ENCODE data around the gene GPC6. TPM values are rescaled to one million over a fixed set of nuclear protein-coding genes. Genes with fewer than 3 reads are reported as not detected.

Gene GPC6
- total and polyA plus RNA-seq, 5 donors from 2014 or later = not detected

GRCh38 chr13:94163535-94163934, 936.9 kb downstream of the GPC6 start:
- H3K36me3 ChIP-seq (ENCODE audit: control insufficient read depth, insufficient read depth, low read length) = no peaks in the 10 kb centered on the region
- Mint-ChIP-seq H3K9me3 (peaks cover 0 to 2% (median 0%) of the 10 kb centered on the region in 7 donors), H3K36me3 (no peaks in the 10 kb centered on the region), H3K4me3 (no peak overlapping the region), H3K27me3 (no peaks in the 10 kb centered on the region), H3K27ac (no peak overlapping the region), H3K4me1 (peaks cover 0 to 3% (median 0%) of the 10 kb centered on the region in 4 donors)
- H3K4me3 ChIP-seq (ENCODE audit: low read depth, low read length) = no peak overlapping the region
- H3K27ac ChIP-seq (ENCODE audit: insufficient read depth, low read length, poor library complexity, severe bottlenecking) = no peak overlapping the region
- H3K4me1 ChIP-seq (ENCODE audit: control insufficient read depth, insufficient read depth, low read length, poor library complexity, severe bottlenecking) = no peaks in the 10 kb centered on the region
- DNase-seq (no peak), ATAC-seq (ENCODE audit: low read depth in 2 of 2) (no peak)
- no peaks in the 10 kb centered on the region for H3K27me3 ChIP-seq (ENCODE audit: control insufficient read depth, insufficient read depth, low read length)
- no peaks in the 10 kb centered on the region for H3K9me3 ChIP-seq (ENCODE audit: control insufficient read depth in 2 of 2, low read length in 2 of 2)

- Histone ChIP-seq H3K27ac (ENCODE audit: insufficient read depth, low read length, poor library complexity, severe bottlenecking) (no peak overlapping the region), H3K9me3 (ENCODE audit: control insufficient read depth in 2 of 2, low read length in 2 of 2) (no peaks in the 10 kb centered on the region), H3K4me1 (ENCODE audit: control insufficient read depth, insufficient read depth, low read length, poor library complexity, severe bottlenecking) (no peaks in the 10 kb centered on the region), H3K4me3 (ENCODE audit: low read depth, low read length) (no peak overlapping the region), H3K27me3 (ENCODE audit: control insufficient read depth, insufficient read depth, low read length) (no peaks in the 10 kb centered on the region), H3K36me3 (ENCODE audit: control insufficient read depth, insufficient read depth, low read length) (no peaks in the 10 kb centered on the region)
- Mint-ChIP-seq H3K9me3 (peaks cover 0 to 4% (median 0%) of the 10 kb centered on the region in 7 donors), H3K27me3 (no peaks in the 10 kb centered on the region), H3K36me3 (no peaks in the 10 kb centered on the region), H3K4me1 (peaks cover 0 to 3% (median 0%) of the 10 kb centered on the region in 4 donors), H3K4me3 (no peak overlapping the region), H3K27ac (no peak overlapping the region)
- DNase-seq (no peak), ATAC-seq (ENCODE audit: low read depth in 2 of 2) (no peak)
These were observed 942.3 kb downstream of the GPC6 start for GRCh38 chr13:94168783-94169453.

DNA sequence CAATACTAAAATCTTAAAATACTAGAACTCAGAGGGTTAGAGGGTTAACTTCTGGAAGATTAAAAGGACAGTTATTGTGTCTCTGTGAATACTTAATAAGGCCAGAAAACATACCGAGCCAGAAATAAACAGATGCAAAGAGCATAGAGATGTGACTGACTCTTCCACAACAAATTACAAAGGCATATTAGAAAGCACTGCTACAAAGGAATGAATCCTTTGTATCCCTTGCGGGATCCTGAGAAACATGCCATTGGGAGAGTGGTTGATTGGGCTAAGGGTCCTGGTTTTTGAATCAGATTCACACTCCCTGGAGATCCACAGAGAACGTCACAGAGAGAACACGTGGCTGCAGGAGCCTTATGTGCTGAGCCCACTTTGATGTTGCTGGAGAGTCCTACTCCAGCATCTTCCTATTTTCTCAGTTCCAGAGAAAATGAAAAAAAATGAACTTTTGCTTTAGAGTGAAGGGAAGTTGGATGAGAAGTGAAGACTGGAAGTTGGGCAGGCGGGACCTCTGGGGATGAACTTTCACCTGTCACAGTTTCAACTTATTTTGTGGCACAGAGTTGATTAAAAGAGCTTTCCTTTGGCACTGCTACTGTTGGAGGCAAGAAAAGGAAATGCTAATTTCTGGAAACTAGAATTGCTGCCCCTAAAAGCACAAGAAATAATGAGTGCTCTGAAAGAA, 943.0 kb downstream of the GPC6 start:
- H3K27ac ChIP-seq (ENCODE audit: insufficient read depth, low read length, poor library complexity, severe bottlenecking) = no peak overlapping the region
- H3K4me3 ChIP-seq (ENCODE audit: low read depth, low read length) = no peak overlapping the region
- no peaks in the 10 kb centered on the region for H3K36me3 ChIP-seq (ENCODE audit: control insufficient read depth, insufficient read depth, low read length)
- Mint-ChIP-seq H3K4me3 (no peak overlapping the region), H3K4me1 (peaks cover 0 to 3% (median 0%) of the 10 kb centered on the region in 4 donors), H3K27ac (peak overlapping the region in 1 of 3 donors; percentile 44), H3K27me3 (no peaks in the 10 kb centered on the region), H3K9me3 (peaks cover 0 to 4% (median 0%) of the 10 kb centered on the region in 7 donors), H3K36me3 (no peaks in the 10 kb centered on the region)
- no peak for ATAC-seq (ENCODE audit: low read depth in 2 of 2)
- H3K27me3 ChIP-seq (ENCODE audit: control insufficient read depth, insufficient read depth, low read length) = no peaks in the 10 kb centered on the region
- DNase-seq = no peak
- H3K9me3 ChIP-seq (ENCODE audit: control insufficient read depth in 2 of 2, low read length in 2 of 2) = no peaks in the 10 kb centered on the region
- H3K4me1 ChIP-seq (ENCODE audit: control insufficient read depth, insufficient read depth, low read length, poor library complexity, severe bottlenecking) = no peaks in the 10 kb centered on the region

GRCh38 chr13:94170145-94170571, 943.6 kb downstream of the GPC6 start:
- H3K27me3 ChIP-seq (ENCODE audit: control insufficient read depth, insufficient read depth, low read length) = no peaks in the 10 kb centered on the region
- Mint-ChIP-seq H3K4me3 (no peak overlapping the region), H3K27me3 (no peaks in the 10 kb centered on the region), H3K36me3 (no peaks in the 10 kb centered on the region), H3K27ac (no peak overlapping the region), H3K4me1 (peaks cover 0 to 3% (median 0%) of the 10 kb centered on the region in 4 donors), H3K9me3 (peaks cover 0 to 4% (median 0%) of the 10 kb centered on the region in 7 donors)
- H3K27ac ChIP-seq (ENCODE audit: insufficient read depth, low read length, poor library complexity, severe bottlenecking) = no peak overlapping the region
- H3K4me3 ChIP-seq (ENCODE audit: low read depth, low read length) = no peak overlapping the region
- DNase-seq = no peak
- no peaks in the 10 kb centered on the region for H3K9me3 ChIP-seq (ENCODE audit: control insufficient read depth in 2 of 2, low read length in 2 of 2)
- ATAC-seq (ENCODE audit: low read depth in 2 of 2) = no peak
- H3K4me1 ChIP-seq (ENCODE audit: control insufficient read depth, insufficient read depth, low read length, poor library complexity, severe bottlenecking) = no peaks in the 10 kb centered on the region
- H3K36me3 ChIP-seq (ENCODE audit: control insufficient read depth, insufficient read depth, low read length) = no peaks in the 10 kb centered on the region

DNA sequence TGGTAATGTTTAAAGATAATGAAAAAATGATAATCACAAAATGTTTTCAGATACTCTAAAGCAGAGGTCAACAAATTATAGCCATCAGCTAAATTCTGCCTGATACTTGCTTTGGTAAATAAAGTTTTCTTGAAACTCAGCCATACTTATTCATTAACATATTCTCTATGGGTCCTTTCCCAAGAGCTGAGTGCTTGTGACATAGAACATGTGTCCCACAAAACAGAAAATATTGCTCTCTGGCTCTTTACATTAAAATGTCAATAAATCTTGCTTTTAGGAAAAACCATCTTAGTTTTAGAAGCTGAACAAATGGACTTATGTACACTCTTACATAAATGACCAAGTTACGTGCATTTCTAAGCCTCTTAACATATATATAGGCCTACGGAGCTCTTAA, 945.8 kb downstream of the GPC6 start:
- H3K9me3 ChIP-seq (ENCODE audit: control insufficient read depth in 2 of 2, low read length in 2 of 2) = no peaks in the 10 kb centered on the region
- Mint-ChIP-seq H3K36me3 (no peaks in the 10 kb centered on the region), H3K27ac (no peak overlapping the region), H3K4me3 (no peak overlapping the region), H3K27me3 (no peaks in the 10 kb centered on the region), H3K9me3 (peaks cover 0 to 4% (median 0%) of the 10 kb centered on the region in 7 donors), H3K4me1 (peaks cover 0 to 2% (median 0%) of the 10 kb centered on the region in 4 donors)
- ATAC-seq (ENCODE audit: low read depth in 2 of 2) (no peak), DNase-seq (no peak)
- H3K27me3 ChIP-seq (ENCODE audit: control insufficient read depth, insufficient read depth, low read length) = no peaks in the 10 kb centered on the region
- H3K4me1 ChIP-seq (ENCODE audit: control insufficient read depth, insufficient read depth, low read length, poor library complexity, severe bottlenecking) = no peaks in the 10 kb centered on the region
- no peak overlapping the region for H3K4me3 ChIP-seq (ENCODE audit: low read depth, low read length)
- no peak overlapping the region for H3K27ac ChIP-seq (ENCODE audit: insufficient read depth, low read length, poor library complexity, severe bottlenecking)
- no peaks in the 10 kb centered on the region for H3K36me3 ChIP-seq (ENCODE audit: control insufficient read depth, insufficient read depth, low read length)

- Mint-ChIP-seq H3K27ac (no peak overlapping the region), H3K27me3 (no peaks in the 10 kb centered on the region), H3K4me1 (peaks cover 0 to 4% (median under 1%) of the 10 kb centered on the region in 4 donors)
These were observed 946.8 kb downstream of the GPC6 start for GRCh38 chr13:94173312-94173854.

DNA sequence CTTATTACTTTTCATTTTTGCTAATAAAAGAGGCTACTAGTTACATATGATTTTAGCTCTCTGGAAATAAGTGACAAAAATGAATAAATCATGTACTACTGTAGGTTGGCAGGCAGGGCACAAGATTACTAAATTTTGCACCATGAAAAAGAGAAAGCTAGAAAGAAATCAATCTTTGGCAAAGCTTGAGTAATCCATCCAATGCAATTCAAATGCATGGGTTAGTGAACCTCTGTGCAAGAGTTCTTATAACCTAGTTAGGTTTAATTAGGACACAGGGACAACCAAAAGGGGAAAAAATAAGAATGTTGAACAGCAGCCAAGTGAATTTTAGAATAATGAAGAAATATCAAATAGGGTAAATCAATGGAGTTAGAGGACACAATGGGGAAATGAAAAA, 947.4 kb downstream of the GPC6 start:
- H3K27me3 Mint-ChIP-seq = no peaks in the 10 kb centered on the region
- H3K4me3 ChIP-seq (ENCODE audit: low read depth, low read length) = no peak overlapping the region
- no peak overlapping the region for H3K27ac ChIP-seq (ENCODE audit: insufficient read depth, low read length, poor library complexity, severe bottlenecking)
- no peaks in the 10 kb centered on the region for H3K36me3 ChIP-seq (ENCODE audit: control insufficient read depth, insufficient read depth, low read length)
- no peaks in the 10 kb centered on the region for H3K9me3 ChIP-seq (ENCODE audit: control insufficient read depth in 2 of 2, low read length in 2 of 2)
- no peak for DNase-seq
- H3K27me3 ChIP-seq (ENCODE audit: control insufficient read depth, insufficient read depth, low read length) = no peaks in the 10 kb centered on the region
- ATAC-seq (ENCODE audit: low read depth in 2 of 2) = no peak
- no peaks in the 10 kb centered on the region for H3K4me1 ChIP-seq (ENCODE audit: control insufficient read depth, insufficient read depth, low read length, poor library complexity, severe bottlenecking)
- no peaks in the 10 kb centered on the region for H3K36me3 Mint-ChIP-seq
- H3K4me1 Mint-ChIP-seq = peaks cover 0 to 10% (median 7%) of the 10 kb centered on the region in 4 donors
- no peak overlapping the region for H3K4me3 Mint-ChIP-seq
- H3K9me3 Mint-ChIP-seq = peaks cover 0 to 4% (median 0%) of the 10 kb centered on the region in 7 donors
- H3K27ac Mint-ChIP-seq = no peak overlapping the region

More at GRCh38 chr13:94173312-94173854, 946.8 kb downstream of the GPC6 start:
- Histone ChIP-seq H3K36me3 (ENCODE audit: control insufficient read depth, insufficient read depth, low read length) (no peaks in the 10 kb centered on the region), H3K27ac (ENCODE audit: insufficient read depth, low read length, poor library complexity, severe bottlenecking) (no peak overlapping the region), H3K27me3 (ENCODE audit: control insufficient read depth, insufficient read depth, low read length) (no peaks in the 10 kb centered on the region), H3K4me1 (ENCODE audit: control insufficient read depth, insufficient read depth, low read length, poor library complexity, severe bottlenecking) (no peaks in the 10 kb centered on the region), H3K4me3 (ENCODE audit: low read depth, low read length) (no peak overlapping the region), H3K9me3 (ENCODE audit: control insufficient read depth in 2 of 2, low read length in 2 of 2) (no peaks in the 10 kb centered on the region)
- H3K36me3 Mint-ChIP-seq = no peaks in the 10 kb centered on the region
- H3K9me3 Mint-ChIP-seq = peaks cover 0 to 4% (median 0%) of the 10 kb centered on the region in 7 donors
- no peak for ATAC-seq (ENCODE audit: low read depth in 2 of 2)
- DNase-seq = no peak
- no peak overlapping the region for H3K4me3 Mint-ChIP-seq

All from CD4-positive, CD25-positive, alpha-beta regulatory T cell (primary cell).